Measurements from ENCODE around the gene CDK1. TPM values are rescaled to one million over a fixed set of nuclear protein-coding genes. Genes with fewer than 3 reads are reported as not detected.

The CDK1 gene
- total and polyA plus RNA-seq, 2 donors (not counting 1 experiment from before 2014, with no cell fraction given) = 0.54 to 0.71 TPM

GRCh38 chr10:60767424-60767823, 10.9 kb upstream of the CDK1 start:
- H3K4me3 ChIP-seq (ENCODE audit: control extremely low read depth in 1 of 5, extremely low read depth in 1 of 5, insufficient read depth in 1 of 5, low read depth in 2 of 5, low read length in 4 of 5) = no peak overlapping the region
- no peaks in the 10 kb centered on the region for H4K20me1 ChIP-seq (ENCODE audit: control insufficient read depth, insufficient read depth, low read length, poor library complexity, severe bottlenecking)
- no peak overlapping the region for H3K4me3 Mint-ChIP-seq
- no peak for ATAC-seq (ENCODE audit: low read depth)
- WGBS (ENCODE audit: insufficient coverage) = 69% methylated on average over 6 of the region's 6 CpGs
- H3K27ac Mint-ChIP-seq = no peak overlapping the region
- ChIA-PET CTCF (interaction anchor here (0.7 to 1.3 kb wide), 4 partner anchors 10 to 667 kb away, joined by 3 to 4 read pairs (median 4); partner anchors contain the start of gene CDK1), POLR2A (no interaction called here)
- intact Hi-C loops (cut with micrococcal nuclease) = loop anchor here (5.0 kb wide), 1 partner anchor 215 kb away; no protein-coding TSS in a partner anchor
- H3K4me2 ChIP-seq (replicated peaks; ENCODE audit: low read depth, low read length, poor library complexity, severe bottlenecking) = no peak overlapping the region
- H3K4me1 ChIP-seq (ENCODE audit: control insufficient read depth in 2 of 2, insufficient read depth in 2 of 2, low read length in 2 of 2) = no peaks in the 10 kb centered on the region
- no peak overlapping the region for H3K27ac ChIP-seq (ENCODE audit: low read length in 2 of 2)
- peaks cover 2% of the 10 kb centered on the region for H3K4me1 Mint-ChIP-seq
- H2AFZ ChIP-seq (ENCODE audit: insufficient read depth, low read depth, low read length, poor library complexity, severe bottlenecking) = no peak overlapping the region
- DNase-seq = no peak
- H3K79me2 ChIP-seq (ENCODE audit: control insufficient read depth, insufficient read depth, low read length) = no peaks in the 10 kb centered on the region
- H3K27me3 Mint-ChIP-seq = no peaks in the 10 kb centered on the region
- no peaks in the 10 kb centered on the region for H3K36me3 ChIP-seq (replicated peaks in 1 of 2; ENCODE audit: control extremely low read depth in 1 of 2, control insufficient read depth in 1 of 2, extremely low read depth in 1 of 2, insufficient read depth in 2 of 2, low read length in 1 of 2)
- H3K27me3 ChIP-seq (replicated peaks in 1 of 4; ENCODE audit: control extremely low read depth in 1 of 4, control insufficient read depth in 3 of 4, insufficient read depth in 4 of 4, low read length in 3 of 4) = no peaks in the 10 kb centered on the region
- no peak for TF ChIP-seq EZH2 (IDR thresholded peaks at IDR 0.05; ENCODE audit: borderline replicate concordance, insufficient read depth, low read depth, low read length, poor library complexity, severe bottlenecking)
- no peak for TF ChIP-seq CTCF (IDR thresholded peaks at IDR 0.05)
- no peaks in the 10 kb centered on the region for H3K9me3 ChIP-seq (ENCODE audit: control extremely low read depth in 1 of 3, control insufficient read depth in 2 of 3, insufficient read depth in 1 of 3, low read length in 2 of 3)
- no peaks in the 10 kb centered on the region for H3K9me3 Mint-ChIP-seq (ENCODE audit: insufficient read depth)
- no peak overlapping the region for H3K9ac ChIP-seq (ENCODE audit: low read length)

GRCh38 chr10:60769406-60769805, 8.9 kb upstream of the CDK1 start:
- Mint-ChIP-seq H3K9me3 (ENCODE audit: insufficient read depth) (no peaks in the 10 kb centered on the region), H3K4me1 (peaks cover 2% of the 10 kb centered on the region), H3K27ac (no peak overlapping the region), H3K27me3 (no peaks in the 10 kb centered on the region), H3K4me3 (no peak overlapping the region)
- no peak overlapping the region for H3K9ac ChIP-seq (ENCODE audit: low read length)
- 0% methylated on average over 1 of the region's 2 CpGs for WGBS (ENCODE audit: insufficient coverage)
- no peak overlapping the region for H3K27ac ChIP-seq (ENCODE audit: low read length in 2 of 2)
- H3K27me3 ChIP-seq (replicated peaks in 1 of 4; ENCODE audit: control extremely low read depth in 1 of 4, control insufficient read depth in 3 of 4, insufficient read depth in 4 of 4, low read length in 3 of 4) = no peaks in the 10 kb centered on the region
- intact Hi-C loops (cut with micrococcal nuclease) = loop anchor here (2.0 to 5.0 kb wide), 3 partner anchors 217 to 669 kb away; no protein-coding TSS in a partner anchor
- H2AFZ ChIP-seq (ENCODE audit: insufficient read depth, low read depth, low read length, poor library complexity, severe bottlenecking) = no peak overlapping the region
- POLR2A ChIA-PET = no interaction called here
- no peak overlapping the region for H3K4me3 ChIP-seq (ENCODE audit: control extremely low read depth in 1 of 5, extremely low read depth in 1 of 5, insufficient read depth in 1 of 5, low read depth in 2 of 5, low read length in 4 of 5)
- CTCF ChIA-PET = interaction anchor here (0.7 to 3.2 kb wide), 11 partner anchors 9 to 1055 kb away, joined by 3 to 14 read pairs (median 4); partner anchors contain the start of gene CDK1
- no peak for TF ChIP-seq EZH2 (IDR thresholded peaks at IDR 0.05; ENCODE audit: borderline replicate concordance, insufficient read depth, low read depth, low read length, poor library complexity, severe bottlenecking)
- no peak for TF ChIP-seq CTCF (IDR thresholded peaks at IDR 0.05)
- no peaks in the 10 kb centered on the region for H4K20me1 ChIP-seq (ENCODE audit: control insufficient read depth, insufficient read depth, low read length, poor library complexity, severe bottlenecking)
- ATAC-seq (ENCODE audit: low read depth) (no peak), DNase-seq (no peak)
- no peaks in the 10 kb centered on the region for H3K9me3 ChIP-seq (ENCODE audit: control extremely low read depth in 1 of 3, control insufficient read depth in 2 of 3, insufficient read depth in 1 of 3, low read length in 2 of 3)
- no peaks in the 10 kb centered on the region for H3K4me1 ChIP-seq (ENCODE audit: control insufficient read depth in 2 of 2, insufficient read depth in 2 of 2, low read length in 2 of 2)
- no peaks in the 10 kb centered on the region for H3K79me2 ChIP-seq (ENCODE audit: control insufficient read depth, insufficient read depth, low read length)
- H3K4me2 ChIP-seq (replicated peaks; ENCODE audit: low read depth, low read length, poor library complexity, severe bottlenecking) = no peak overlapping the region
- H3K36me3 ChIP-seq (replicated peaks in 1 of 2; ENCODE audit: control extremely low read depth in 1 of 2, control insufficient read depth in 1 of 2, extremely low read depth in 1 of 2, insufficient read depth in 2 of 2, low read length in 1 of 2) = no peaks in the 10 kb centered on the region

All from B cell (primary cell).